GM19324 (cell line): ENCODE measurements around the gene ROBO3.

Source experiments
- ATAC-seq: cut with Tn5 transposase; IDR thresholded peaks from one replicate; pipeline ENCODE4 v1.9.1; 2021; ENCODE audit warnings: mild to moderate bottlenecking, moderate library complexity; ENCODE audit not compliant: unreplicated experiment, low FRiP score

Gene ROBO3

DNA sequence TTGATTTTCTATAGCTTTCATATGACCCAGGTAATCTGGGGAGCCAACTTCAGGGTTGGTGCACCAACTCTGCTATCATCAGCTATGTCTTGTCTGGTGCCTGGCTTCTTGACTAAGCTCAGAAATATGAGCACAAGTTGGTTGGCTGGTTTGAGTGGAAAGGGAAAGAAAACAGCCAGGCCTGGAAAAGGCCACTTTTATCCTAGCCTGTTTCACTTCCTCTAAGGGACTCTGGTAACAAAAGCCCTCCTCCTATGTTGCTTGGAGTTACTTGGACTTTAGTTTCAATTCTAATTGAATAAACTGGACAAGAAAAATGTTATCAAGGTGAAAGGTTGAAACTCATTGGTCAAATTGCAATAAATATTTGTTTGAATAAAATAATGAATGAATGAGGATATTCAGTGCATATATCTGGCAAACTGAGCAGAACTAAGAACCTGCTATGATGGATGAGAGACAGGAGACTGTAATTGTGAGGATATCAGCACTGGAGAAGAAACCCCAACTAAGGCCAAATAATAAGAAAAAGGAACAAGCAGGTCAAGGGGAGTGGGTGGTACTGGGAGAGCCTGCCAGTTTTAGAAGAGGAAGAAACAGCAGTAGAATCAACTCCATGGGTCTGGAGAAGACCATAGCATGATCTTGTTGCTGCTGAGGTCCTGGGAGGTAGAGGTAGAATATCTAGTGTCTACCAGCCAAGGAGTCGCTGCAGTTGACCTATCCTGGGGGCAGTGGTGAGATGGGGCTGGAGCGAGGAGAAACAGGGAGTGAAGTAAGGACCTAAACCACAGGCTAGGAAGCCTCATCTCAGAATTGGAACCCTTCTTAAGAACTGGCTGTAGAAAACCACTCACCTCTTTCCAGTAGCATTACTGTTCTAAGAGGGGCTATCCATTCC lies 24.2 kb downstream of the ROBO3 start:
- no peak for ATAC-seq

GRCh38 chr11:124890151-124890550 lies 24.9 kb downstream of the ROBO3 start:
- no peak for ATAC-seq

GRCh38 chr11:124890683-124891372 lies 25.6 kb downstream of the ROBO3 start:
- no peak for ATAC-seq

DNA sequence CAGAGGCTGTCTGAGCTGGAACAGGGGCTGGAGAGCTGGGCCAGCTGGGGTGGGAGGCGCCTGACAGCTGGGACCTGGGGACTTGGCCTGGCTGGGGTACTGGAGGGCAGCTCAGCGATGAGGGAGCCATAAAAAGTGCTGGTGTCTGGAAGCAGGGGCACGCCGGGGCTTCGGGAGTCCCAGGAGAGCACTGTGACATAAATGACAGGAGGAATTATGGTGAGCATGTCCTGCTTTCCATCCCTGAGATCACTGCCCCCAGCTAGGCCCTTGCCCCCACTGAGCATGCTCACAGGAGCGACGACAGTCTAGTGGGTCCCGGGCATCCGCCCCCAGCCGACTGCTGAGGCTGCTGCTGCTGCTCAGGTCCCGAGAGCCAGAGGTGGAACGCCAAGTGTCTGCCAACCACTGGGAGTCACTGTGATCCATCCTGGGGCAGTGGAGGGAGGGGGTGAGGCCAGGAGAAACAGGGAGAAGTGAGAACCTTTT lies 26.2 kb downstream of the ROBO3 start:
- no peak for ATAC-seq

GRCh38 chr11:124892146-124892545 lies 26.9 kb downstream of the ROBO3 start:
- ATAC-seq = no peak

DNA sequence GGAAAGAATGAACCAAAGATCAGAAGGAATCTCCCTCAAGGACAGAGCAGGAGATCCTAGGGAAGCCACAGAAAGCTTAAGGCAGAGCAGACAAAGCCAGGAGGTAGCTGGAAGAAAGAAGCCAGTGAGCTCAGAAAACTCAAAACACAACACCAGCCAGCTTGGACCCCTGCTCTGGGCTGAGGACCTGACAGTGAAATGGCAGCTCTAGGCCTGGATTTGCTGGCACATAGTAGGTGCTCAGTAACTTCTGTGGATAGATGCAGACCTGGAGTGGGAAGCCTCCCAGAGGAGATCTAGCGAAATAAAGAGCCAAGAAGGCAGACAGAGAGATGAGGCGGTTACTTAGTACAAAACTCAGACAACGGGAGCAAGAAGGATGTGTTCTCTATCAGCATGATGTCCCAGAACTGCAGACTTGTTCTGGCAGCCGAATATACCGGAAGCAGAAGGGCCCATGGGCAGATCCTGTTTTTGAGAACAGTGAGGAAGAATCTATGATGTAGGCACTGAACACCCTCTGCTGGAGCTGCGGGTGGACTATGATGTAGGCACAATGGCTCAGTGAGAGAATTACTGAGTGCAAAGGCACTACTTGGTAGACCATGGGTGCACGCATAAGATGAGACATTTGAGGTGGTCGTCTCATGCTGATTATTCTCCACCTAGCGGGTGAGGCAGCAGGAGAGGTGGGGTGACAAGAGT lies 27.7 kb downstream of the ROBO3 start:
- no peak for ATAC-seq

DNA sequence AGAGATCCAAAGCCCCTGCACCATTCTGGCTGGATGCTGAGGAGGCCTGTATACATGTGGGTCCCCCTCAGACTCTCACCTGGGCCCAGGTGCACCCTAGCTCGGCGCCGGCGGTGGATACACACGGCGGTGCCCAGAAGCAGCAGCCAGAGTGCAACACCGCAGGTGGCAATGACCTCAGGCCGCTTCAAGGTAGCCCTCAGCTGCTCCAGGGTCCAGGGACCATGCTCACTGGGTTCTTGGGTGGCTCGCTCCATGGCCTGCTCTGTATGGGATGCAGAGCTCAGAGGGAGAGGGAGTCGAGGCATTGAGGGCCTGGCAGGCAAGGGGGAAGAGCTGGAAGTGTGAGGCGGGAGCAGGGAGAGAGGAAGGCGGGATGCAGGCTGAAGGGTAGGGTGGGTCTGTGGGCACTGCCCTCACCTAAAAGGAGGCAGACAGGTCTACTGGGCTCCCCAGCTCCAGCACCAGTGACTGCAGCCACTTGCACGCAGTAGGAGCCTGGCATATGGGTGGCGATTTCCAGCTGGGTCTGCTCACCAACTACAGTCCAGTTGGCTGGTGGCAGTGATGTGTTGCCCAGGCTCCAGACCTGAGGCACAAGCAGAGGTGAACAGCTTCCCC lies 28.7 kb downstream of the ROBO3 start:
- ATAC-seq = no peak

GRCh38 chr11:124894606-124895430 lies 29.6 kb downstream of the ROBO3 start:
- ATAC-seq = no peak

GRCh38 chr11:124895471-124895971 lies 30.3 kb downstream of the ROBO3 start:
- no peak for ATAC-seq

- ATAC-seq = no peak
Measured at GRCh38 chr11:124896071-124896750, 31.0 kb downstream of the ROBO3 start.

DNA sequence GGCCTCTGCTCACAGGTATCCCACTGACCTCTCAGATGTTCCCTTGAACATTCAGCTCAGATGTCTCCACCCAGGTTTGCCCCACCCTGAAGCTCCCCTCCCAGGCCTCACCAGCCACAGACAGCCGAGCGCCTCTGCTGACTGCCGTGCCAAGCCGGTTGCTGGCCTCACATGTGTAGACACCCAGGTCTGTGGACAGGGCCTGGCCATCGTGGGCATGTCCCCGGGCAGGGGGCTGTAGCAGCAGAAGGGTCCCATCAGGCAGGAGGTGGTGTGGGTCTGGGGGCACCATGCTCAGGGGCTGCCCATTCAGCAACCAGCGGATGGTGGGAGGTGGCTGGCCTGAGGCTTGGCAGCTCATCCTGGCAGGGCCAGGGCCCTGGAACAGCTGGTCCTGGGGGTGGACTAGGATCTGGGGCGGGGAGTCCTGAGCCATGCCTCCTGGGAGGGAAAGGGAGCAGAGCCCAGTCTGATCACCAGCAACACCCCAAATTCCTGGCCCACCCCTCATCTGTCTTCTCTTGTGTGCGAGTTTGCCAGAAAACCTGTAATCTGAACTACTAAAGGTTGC lies 31.7 kb downstream of the ROBO3 start:
- ATAC-seq = no peak

DNA sequence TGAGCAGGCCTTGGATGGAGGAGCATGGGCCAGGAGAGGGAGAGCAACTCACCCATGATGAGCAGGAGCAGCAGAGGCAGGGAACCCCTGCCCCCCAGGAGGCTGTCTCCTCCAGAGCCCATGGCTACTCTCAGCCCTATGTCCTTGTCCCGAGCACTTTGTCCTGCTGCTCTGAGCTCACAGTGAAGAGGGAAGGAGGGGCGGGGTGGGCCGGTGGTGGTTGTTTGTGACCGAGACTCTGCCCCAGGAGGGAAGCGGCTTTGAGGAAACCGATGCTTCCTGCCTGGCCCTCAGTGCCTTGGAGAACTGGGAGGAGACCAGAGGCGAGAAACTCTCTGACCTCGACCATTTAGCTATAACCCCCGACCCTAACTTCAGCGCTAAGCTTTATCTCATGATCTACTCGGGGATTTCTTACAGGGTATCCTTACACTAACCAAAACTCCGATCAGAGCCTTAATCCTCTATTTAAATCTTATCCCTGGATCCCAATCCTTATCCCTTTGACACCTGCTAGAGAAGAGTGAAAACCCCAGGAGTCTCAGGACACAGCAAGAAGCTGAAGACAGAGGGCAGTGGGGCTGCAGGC lies 32.5 kb downstream of the ROBO3 start, which contains the start of gene ROBO4:
TSS of gene ROBO4 (minus strand) at position 192 of the 589 bp plus-strand sequence. CDS start at position 122, 70 bp downstream.
- no peak for ATAC-seq

GRCh38 chr11:124898263-124898680 lies 33.0 kb downstream of the ROBO3 start:
- no peak for ATAC-seq

DNA sequence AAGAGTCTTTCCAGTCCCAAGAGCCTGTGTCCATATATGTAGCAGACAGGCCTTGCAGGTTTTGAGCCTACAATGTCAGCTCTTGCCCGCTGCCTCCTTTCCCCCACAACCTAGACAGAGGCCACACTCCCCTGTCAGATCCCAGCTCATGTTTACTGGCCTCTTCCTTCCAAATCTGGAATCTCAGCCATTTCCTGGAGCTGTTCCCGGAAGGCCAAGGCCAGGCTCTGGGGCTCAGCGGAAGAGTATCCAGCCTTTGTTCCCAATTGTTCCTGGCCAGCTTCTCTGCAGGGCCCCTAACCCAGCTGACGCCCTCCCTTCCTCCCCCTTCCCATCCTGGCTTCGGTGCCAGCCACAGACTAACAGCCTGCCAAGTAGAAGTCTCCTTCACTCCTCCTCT lies 33.5 kb downstream of the ROBO3 start:
- ATAC-seq = no peak

DNA sequence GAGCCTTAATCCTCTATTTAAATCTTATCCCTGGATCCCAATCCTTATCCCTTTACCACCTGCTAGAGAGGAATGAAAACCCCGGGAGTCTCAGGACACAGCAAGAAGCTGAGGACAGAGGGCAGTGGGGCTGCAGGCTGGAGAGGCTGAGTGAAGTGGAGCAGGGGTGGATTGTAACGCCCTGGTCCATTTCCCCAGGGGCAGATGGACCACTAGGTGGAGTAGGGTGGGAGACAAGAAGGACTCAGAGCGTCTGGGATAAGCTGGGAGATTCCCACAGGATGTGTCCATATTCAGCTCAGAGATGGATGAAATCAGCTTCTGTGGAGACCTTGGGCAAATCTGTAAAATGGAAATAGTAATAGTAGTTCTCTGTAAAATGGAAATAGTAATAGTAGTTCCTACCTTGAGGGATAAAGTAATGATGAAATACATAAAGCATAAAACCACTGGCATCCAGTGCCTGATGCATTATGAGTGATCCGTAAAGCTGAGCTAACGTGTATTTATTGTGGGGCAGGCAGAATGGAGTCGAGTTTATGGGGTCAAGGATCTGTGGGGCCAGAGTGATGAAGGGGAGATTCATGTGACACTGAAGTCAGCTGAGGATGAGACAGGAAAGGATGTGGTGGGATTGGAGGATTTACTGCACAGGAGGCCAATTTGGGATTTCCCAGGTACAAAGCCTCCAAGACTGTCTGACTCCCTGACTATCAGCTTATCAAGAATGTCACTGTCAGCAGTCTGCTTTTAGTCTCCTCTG lies 34.3 kb downstream of the ROBO3 start:
- no peak for ATAC-seq

GRCh38 chr11:124900464-124900863 lies 35.2 kb downstream of the ROBO3 start:
- ATAC-seq = no peak

DNA sequence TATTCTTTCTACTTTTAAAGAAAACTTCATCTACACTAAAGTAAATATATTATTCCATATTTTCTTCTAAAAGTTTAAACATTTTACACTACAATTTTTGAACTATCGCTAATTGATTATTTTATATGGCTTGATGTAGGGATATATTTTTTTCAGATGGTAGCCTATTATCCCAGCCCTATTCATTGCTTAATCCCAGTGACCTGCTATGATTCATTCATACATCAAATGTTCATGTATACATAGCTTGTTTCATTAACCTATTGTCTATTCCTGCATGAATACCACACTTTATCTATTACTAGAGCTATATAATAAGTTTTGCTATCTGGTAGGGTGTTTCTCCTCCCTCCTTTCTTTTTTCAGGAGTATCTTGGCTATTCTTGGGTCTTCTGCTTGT lies 37.4 kb downstream of the ROBO3 start:
- ATAC-seq = no peak
